K562 (cell line): ENCODE measurements around the gene ROBO2. TPM values are rescaled to one million over a fixed set of nuclear protein-coding genes. Genes with fewer than 3 reads are reported as not detected.

Experiments used
- ATF6 ChIP-seq: sonication (generic); formaldehyde crosslinking; IDR thresholded peaks from 2 replicates; pipeline ENCODE4 v1.4.0; 2020; ENCODE audit warnings: mild to moderate bottlenecking, missing genetic modification reagents
- BMI1 ChIP-seq: fragments of 150-350 bp; IDR thresholded peaks from 2 replicates; pipeline ENCODE4 v1.6.1; 2014; ENCODE audit warnings: low read length
- FOXO4 ChIP-seq: fragments of 450-650 bp; formaldehyde crosslinking; IDR thresholded peaks from 2 replicates; pipeline ENCODE4 v1.4.0; 2020; ENCODE audit warnings: mild to moderate bottlenecking, moderate library complexity
- GTF3C2 ChIP-seq: IDR thresholded peaks from 3 replicates; pipeline ENCODE4 v1.6.1; 2011; ENCODE audit warnings: borderline replicate concordance, mild to moderate bottlenecking, moderate library complexity; ENCODE audit not compliant: insufficient read length; ENCODE audit errors: extremely low read depth
- REST ChIP-seq, 2 experiments: fragments of 450-650 bp; formaldehyde crosslinking in 1 of 2; IDR thresholded peaks; 2 replicates each; pipeline versions ENCODE4 v1.4.0 to v1.6.1; 2014 to 2020; ENCODE audit warnings: mild to moderate bottlenecking in 2 of 2, borderline replicate concordance in 1 of 2, low read depth in 1 of 2
- SFPQ ChIP-seq: fragments of 200-400 bp; formaldehyde crosslinking; IDR thresholded peaks from 2 replicates; pipeline ENCODE4 v1.6.1; 2017; ENCODE audit warnings: mild to moderate bottlenecking, low read depth, low read length, moderate library complexity
- TCF3 ChIP-seq: sonication (generic); formaldehyde crosslinking; IDR thresholded peaks from 2 replicates; pipeline ENCODE4 v1.4.0; 2020; ENCODE audit warnings: mild to moderate bottlenecking, missing genetic modification reagents
- U2AF1 ChIP-seq: fragments of 200-400 bp; formaldehyde crosslinking; optimal IDR thresholded peaks from 2 replicates; pipeline ENCODE3; 2017; ENCODE audit warnings: mild to moderate bottlenecking, low read depth, low read length, moderate library complexity
- ZNF57 ChIP-seq: fragments of 450-650 bp; formaldehyde crosslinking; IDR thresholded peaks from 2 replicates; pipeline ENCODE4 v1.4.0; 2020; ENCODE audit warnings: mild to moderate bottlenecking, moderate library complexity
- polyA plus RNA-seq, 8 experiments: library from polyadenylated mRNA; depleted of rRNA in 4 of 8; stranded (reverse) in 5 of 8; unstranded in 3 of 8; fragments of >200 nt; fragmentation: Nextera tagmentation in 2 of 8; fragmentation: Illumina TruSeq in 1 of 8; extraction: Ambion mirVana in 2 of 8; extraction: Trizol in 1 of 8; gene quantifications; 2 replicates each; pipeline versions ENCODE4 v1.2.1 to v1.2.3, GENCODE V29; 2011 to 2014; ENCODE audit warnings: inconsistent platforms in 1 of 8, missing spikeins in 1 of 8
- total RNA-seq, 7 experiments: library from RNA; depleted of rRNA in 6 of 7; stranded (reverse); fragments of >200 nt in 6 of 7; fragmentation: Illumina TruSeq in 2 of 7; extraction: Trizol in 2 of 7; gene quantifications; 2 replicates each; pipeline versions ENCODE4 v1.2.1 to v1.2.3, GENCODE V29; 2011 to 2021; ENCODE audit warnings: low replicate concordance in 1 of 7

ROBO2 gene
- total and polyA plus RNA-seq, 9 of the 15 experiments (the other 6 are each of a cell fraction or from before 2014, with no cell fraction given), result 0.84 to 3.0 (median 1.7) TPM

GRCh38 chr3:77372018-77372417, 332.1 kb downstream of the ROBO2 start (continued):
- TF ChIP-seq SFPQ (no peak), GTF3C2 (no peak), TCF3 (CRISPR knock-in tag) (no peak), U2AF1 (no peak), ATF6 (CRISPR knock-in tag) (no peak), REST (IDR thresholded peaks at IDR 0.05; ENCODE audit: borderline replicate concordance) (no peak), REST (CRISPR knock-in tag; IDR thresholded peaks at IDR 0.05; ENCODE audit: low read depth) (no peak), FOXO4 (CRISPR knock-in tag) (no peak), BMI1 (no peak), ZNF57 (no peak)
